Measurements from ENCODE around the gene BABAM2. TPM values are rescaled to one million over a fixed set of nuclear protein-coding genes. Genes with fewer than 3 reads are reported as not detected.

BABAM2 gene
- total and polyA plus RNA-seq, 7 donors, result 22.9 to 52.3 (median 25.2) TPM

GRCh38 chr2:27954771-27955383, 64.3 kb downstream of the BABAM2 start:
- Histone ChIP-seq H3K27ac (peak overlapping the region; percentile 47 to 73 (median 66)), H3K27me3 (no peaks in the 10 kb centered on the region), H3K4me1 (peaks cover 0 to 48% (median 34%) of the 10 kb centered on the region in 4 donors), H3K36me3 (no peaks in the 10 kb centered on the region), H3K4me3 (no peak overlapping the region), H3K9me3 (no peaks in the 10 kb centered on the region)
- DNase-seq, result peak; percentile 80
- WGBS, 2 donors, result 24 to 57% methylated on average over 2 of the region's 2 CpGs
- intact Hi-C loops (cut with DNase I), result loop anchor here (5.0 kb wide), 1 partner anchor 437 kb away; the partner anchor contains the start of gene FOSL2
- TF ChIP-seq POLR2A (IDR thresholded peaks at IDR 0.05) (no peak), EP300 (IDR thresholded peaks at IDR 0.05) (peak in 1 of 4 donors; percentile 22), POLR2AphosphoS5 (IDR thresholded peaks at IDR 0.05) (peak; percentile 20 to 73 (median 60))
- TF ChIP-seq, protein P1, sequence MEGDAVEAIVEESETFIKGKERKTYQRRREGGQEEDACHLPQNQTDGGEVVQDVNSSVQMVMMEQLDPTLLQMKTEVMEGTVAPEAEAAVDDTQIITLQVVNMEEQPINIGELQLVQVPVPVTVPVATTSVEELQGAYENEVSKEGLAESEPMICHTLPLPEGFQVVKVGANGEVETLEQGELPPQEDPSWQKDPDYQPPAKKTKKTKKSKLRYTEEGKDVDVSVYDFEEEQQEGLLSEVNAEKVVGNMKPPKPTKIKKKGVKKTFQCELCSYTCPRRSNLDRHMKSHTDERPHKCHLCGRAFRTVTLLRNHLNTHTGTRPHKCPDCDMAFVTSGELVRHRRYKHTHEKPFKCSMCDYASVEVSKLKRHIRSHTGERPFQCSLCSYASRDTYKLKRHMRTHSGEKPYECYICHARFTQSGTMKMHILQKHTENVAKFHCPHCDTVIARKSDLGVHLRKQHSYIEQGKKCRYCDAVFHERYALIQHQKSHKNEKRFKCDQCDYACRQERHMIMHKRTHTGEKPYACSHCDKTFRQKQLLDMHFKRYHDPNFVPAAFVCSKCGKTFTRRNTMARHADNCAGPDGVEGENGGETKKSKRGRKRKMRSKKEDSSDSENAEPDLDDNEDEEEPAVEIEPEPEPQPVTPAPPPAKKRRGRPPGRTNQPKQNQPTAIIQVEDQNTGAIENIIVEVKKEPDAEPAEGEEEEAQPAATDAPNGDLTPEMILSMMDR (IDR thresholded peaks at IDR 0.05), result peak in 2 of 4 experiments; percentile 17 to 32

DNA sequence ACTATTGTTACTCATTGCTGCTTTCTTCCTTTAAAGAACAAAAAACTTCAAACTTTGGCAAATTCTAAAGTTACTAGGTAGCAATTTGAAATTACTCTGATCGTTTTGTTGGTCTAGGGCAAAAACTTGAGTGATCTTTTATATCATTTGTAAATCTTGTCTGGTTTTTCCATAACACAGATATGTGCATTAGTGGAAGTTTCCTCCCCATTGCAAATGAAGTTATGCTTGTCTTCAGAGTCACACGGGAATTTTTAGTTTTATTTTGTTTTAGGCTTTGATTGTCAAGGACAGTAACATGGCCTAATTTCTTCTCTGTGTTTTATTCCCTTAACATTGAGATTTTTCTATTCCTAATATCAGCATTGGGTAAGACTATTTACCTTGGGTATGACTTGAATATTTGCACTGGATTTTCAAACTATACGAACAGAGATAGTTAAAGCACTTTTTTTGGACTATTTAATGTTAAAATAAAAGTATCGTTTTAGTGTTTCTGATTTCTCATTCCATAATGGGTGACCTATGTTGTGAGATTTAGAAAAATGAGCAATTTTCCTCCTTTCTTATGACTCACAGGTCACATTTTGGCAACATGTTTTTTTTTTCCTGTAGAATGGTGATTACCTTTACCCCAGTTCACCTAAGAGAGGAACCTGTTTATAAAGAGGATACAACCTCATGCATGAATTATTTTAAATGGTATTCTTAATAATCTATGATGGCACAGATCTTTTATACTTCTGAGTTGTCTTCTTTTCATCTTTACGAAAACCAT, 65.0 kb downstream of the BABAM2 start:
- Histone ChIP-seq H3K27me3 (no peaks in the 10 kb centered on the region), H3K4me1 (peaks cover 0 to 55% (median 41%) of the 10 kb centered on the region in 4 donors), H3K4me3 (no peak overlapping the region), H3K36me3 (no peaks in the 10 kb centered on the region), H3K27ac (peak overlapping the region; percentile 47 to 73 (median 66)), H3K9me3 (no peaks in the 10 kb centered on the region)
- TF ChIP-seq EP300 (IDR thresholded peaks at IDR 0.05) (no peak), POLR2A (IDR thresholded peaks at IDR 0.05) (no peak), POLR2AphosphoS5 (IDR thresholded peaks at IDR 0.05) (no peak)
- TF ChIP-seq, protein P1 (IDR thresholded peaks at IDR 0.05), result no peak
- DNase-seq, result no peak
- intact Hi-C loops (cut with DNase I), result loop anchor here (5.0 kb wide), 1 partner anchor 437 kb away; the partner anchor contains the start of gene FOSL2
- WGBS, 2 donors, result 60 to 72% methylated on average over 5 of the region's 5 CpGs

DNA sequence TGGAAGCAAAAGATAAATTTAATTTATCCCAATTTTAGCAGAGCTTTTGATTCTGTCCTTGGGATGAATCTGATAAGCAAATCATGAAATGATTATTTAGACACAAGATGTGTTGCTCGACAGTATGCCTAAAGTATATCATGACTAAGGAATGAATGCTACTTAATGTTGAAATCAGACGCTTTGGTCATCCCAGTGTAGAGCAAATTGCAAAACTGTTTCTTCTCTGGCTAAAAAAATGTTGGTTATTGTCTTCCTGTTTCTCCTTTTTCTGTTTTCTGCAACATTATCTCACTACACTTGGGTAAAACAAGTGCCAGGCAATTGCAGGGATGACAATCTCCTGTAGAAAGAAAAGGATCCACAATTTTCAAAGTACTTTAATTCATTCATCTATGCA, 66.4 kb downstream of the BABAM2 start:
- DNase-seq, result no peak
- Histone ChIP-seq H3K9me3 (no peaks in the 10 kb centered on the region), H3K4me1 (peaks cover 0 to 59% (median 45%) of the 10 kb centered on the region in 4 donors), H3K4me3 (no peak overlapping the region), H3K27me3 (no peaks in the 10 kb centered on the region), H3K36me3 (no peaks in the 10 kb centered on the region), H3K27ac (peak overlapping the region in 2 of 4 donors; percentile 8 to 73)
- intact Hi-C loops (cut with DNase I), result loop anchor here (5.0 kb wide), 1 partner anchor 435 kb away; the partner anchor contains the start of gene FOSL2
- TF ChIP-seq POLR2AphosphoS5 (IDR thresholded peaks at IDR 0.05), result no peak
- no peak for TF ChIP-seq EP300 (IDR thresholded peaks at IDR 0.05)
- TF ChIP-seq, protein P1 (IDR thresholded peaks at IDR 0.05), result no peak
- no peak for TF ChIP-seq POLR2A (IDR thresholded peaks at IDR 0.05)
- 83 to 91% methylated on average over 2 of the region's 2 CpGs for WGBS, 2 donors

GRCh38 chr2:27958711-27959378, 68.3 kb downstream of the BABAM2 start:
- 90 to 91% methylated on average over 2 of the region's 2 CpGs for WGBS, 2 donors
- no peaks in the 10 kb centered on the region for H3K36me3 ChIP-seq
- no peaks in the 10 kb centered on the region for H3K27me3 ChIP-seq
- H3K4me1 ChIP-seq, result peaks cover 0 to 58% (median 41%) of the 10 kb centered on the region in 4 donors
- H3K4me3 ChIP-seq, result no peak overlapping the region
- H3K27ac ChIP-seq, result peak overlapping the region in 1 of 4 donors; percentile 61
- intact Hi-C loops (cut with DNase I), result loop anchor here (5.0 kb wide), 1 partner anchor 433 kb away; the partner anchor contains the start of gene FOSL2
- no peak for TF ChIP-seq POLR2A (IDR thresholded peaks at IDR 0.05)
- no peak for TF ChIP-seq POLR2AphosphoS5 (IDR thresholded peaks at IDR 0.05)
- TF ChIP-seq, protein P1 (IDR thresholded peaks at IDR 0.05), result no peak
- TF ChIP-seq EP300 (IDR thresholded peaks at IDR 0.05), result no peak
- no peak for DNase-seq
- H3K9me3 ChIP-seq, result no peaks in the 10 kb centered on the region

Data from sigmoid colon (tissue), 7 donors.